ENCODE data around the gene KDM4B.

- TF ChIP-seq CTCF (IDR thresholded peaks at IDR 0.05) (no peak), POLR2A (IDR thresholded peaks at IDR 0.05) (no peak)
Observed at GRCh38 chr19:5165697-5166019, 196.7 kb downstream of the KDM4B start.
